SK-N-SH treated with all-trans-retinoic acid at 6 μM for 48 hours (cell line): ENCODE measurements around the gene LRP5.

ENCODE experiments used
- ATAC-seq: fragments of 200-7000 bp; cut with Tn5 transposase; 3 replicates; pipeline ENCODE4 v1.9.1; 2020; ENCODE audit warnings: mild to moderate bottlenecking, moderate library complexity
- ARNTL ChIP-seq: fragments of 450-650 bp; formaldehyde crosslinking; IDR thresholded peaks from 2 replicates; pipeline ENCODE4 v1.5.0; 2020; ENCODE audit warnings: low read depth, mild to moderate bottlenecking, moderate library complexity, borderline replicate concordance
- CSRNP3 ChIP-seq: fragments of 250-450 bp; sonication (Bioruptor Pico); IDR thresholded peaks from 2 replicates; pipeline ENCODE4 v1.5.1; 2021; ENCODE audit warnings: mild to moderate bottlenecking, moderate library complexity
- GLIS3 ChIP-seq: fragments of 250-450 bp; sonication (Bioruptor Pico); IDR thresholded peaks from 2 replicates; pipeline ENCODE4 v1.5.0; 2020; ENCODE audit warnings: mild to moderate bottlenecking, moderate library complexity
- ISL1 ChIP-seq: fragments of 250-450 bp; sonication (Bioruptor Pico); IDR thresholded peaks from 2 replicates; pipeline ENCODE4 v2.1.2; 2022; ENCODE audit warnings: mild to moderate bottlenecking, moderate library complexity
- OSR1 ChIP-seq: fragments of 250-450 bp; sonication (Bioruptor Pico); IDR thresholded peaks from 2 replicates; pipeline ENCODE4 v1.8.0; 2022; ENCODE audit warnings: moderate library complexity, mild to moderate bottlenecking, inconsistent platforms
- PPARA ChIP-seq: fragments of 250-450 bp; sonication (Bioruptor Pico); IDR thresholded peaks from 2 replicates; pipeline ENCODE4 v1.5.0; 2020; ENCODE audit warnings: mild to moderate bottlenecking, borderline replicate concordance
- RARB ChIP-seq: fragments of 250-450 bp; sonication (Bioruptor Pico); IDR thresholded peaks from 2 replicates; pipeline ENCODE4 v1.8.0; 2021; ENCODE audit warnings: mild to moderate bottlenecking, moderate library complexity
- SNAI2 ChIP-seq: fragments of 250-450 bp; sonication (Bioruptor Pico); IDR thresholded peaks from 2 replicates; pipeline ENCODE4 v1.5.0; 2020; ENCODE audit warnings: mild to moderate bottlenecking, moderate library complexity
- TCF4 ChIP-seq: fragments of 250-450 bp; sonication (Bioruptor Pico); IDR thresholded peaks from 2 replicates; pipeline ENCODE4 v1.8.0; 2021; ENCODE audit warnings: mild to moderate bottlenecking, moderate library complexity, borderline replicate concordance
- TSHZ2 ChIP-seq: fragments of 250-450 bp; sonication (Bioruptor Pico); IDR thresholded peaks from 2 replicates; pipeline ENCODE4 v1.5.0; 2020; ENCODE audit warnings: mild to moderate bottlenecking, moderate library complexity
- ZC3H10 ChIP-seq: fragments of 250-450 bp; sonication (Bioruptor Pico); IDR thresholded peaks from 2 replicates; pipeline ENCODE4 v1.5.1; 2021; ENCODE audit warnings: mild to moderate bottlenecking, moderate library complexity
- ZFP3 ChIP-seq: fragments of 250-450 bp; sonication (Bioruptor Pico); IDR thresholded peaks from 2 replicates; pipeline ENCODE4 v1.5.0; 2020; ENCODE audit warnings: mild to moderate bottlenecking, moderate library complexity
- ZNF565 ChIP-seq: fragments of 450-650 bp; formaldehyde crosslinking; conservative IDR thresholded peaks from 2 replicates; pipeline ENCODE4 v1.5.0; 2020; ENCODE audit warnings: low read depth, mild to moderate bottlenecking, moderate library complexity
- ZNF70 ChIP-seq: fragments of 450-650 bp; formaldehyde crosslinking; IDR thresholded peaks from 2 replicates; pipeline ENCODE4 v1.5.0; 2020; ENCODE audit warnings: mild to moderate bottlenecking, moderate library complexity
- TF ChIP-seq, protein P1 (sequence below): fragments of 250-450 bp; sonication (Bioruptor Pico); IDR thresholded peaks from 2 replicates; pipeline ENCODE4 v1.8.0; 2020; ENCODE audit warnings: mild to moderate bottlenecking, moderate library complexity, borderline replicate concordance
- TF ChIP-seq, protein P2 (sequence below): fragments of 250-450 bp; sonication (Bioruptor Pico); IDR thresholded peaks from 2 replicates; pipeline ENCODE4 v1.5.1; 2020; ENCODE audit warnings: low read depth, mild to moderate bottlenecking, moderate library complexity

LRP5 gene

GRCh38 chr11:68306636-68307035 lies 5.8 kb upstream of the LRP5 start:
- no peak for TF ChIP-seq RARB (CRISPR knock-in tag)
- TF ChIP-seq, protein P1, sequence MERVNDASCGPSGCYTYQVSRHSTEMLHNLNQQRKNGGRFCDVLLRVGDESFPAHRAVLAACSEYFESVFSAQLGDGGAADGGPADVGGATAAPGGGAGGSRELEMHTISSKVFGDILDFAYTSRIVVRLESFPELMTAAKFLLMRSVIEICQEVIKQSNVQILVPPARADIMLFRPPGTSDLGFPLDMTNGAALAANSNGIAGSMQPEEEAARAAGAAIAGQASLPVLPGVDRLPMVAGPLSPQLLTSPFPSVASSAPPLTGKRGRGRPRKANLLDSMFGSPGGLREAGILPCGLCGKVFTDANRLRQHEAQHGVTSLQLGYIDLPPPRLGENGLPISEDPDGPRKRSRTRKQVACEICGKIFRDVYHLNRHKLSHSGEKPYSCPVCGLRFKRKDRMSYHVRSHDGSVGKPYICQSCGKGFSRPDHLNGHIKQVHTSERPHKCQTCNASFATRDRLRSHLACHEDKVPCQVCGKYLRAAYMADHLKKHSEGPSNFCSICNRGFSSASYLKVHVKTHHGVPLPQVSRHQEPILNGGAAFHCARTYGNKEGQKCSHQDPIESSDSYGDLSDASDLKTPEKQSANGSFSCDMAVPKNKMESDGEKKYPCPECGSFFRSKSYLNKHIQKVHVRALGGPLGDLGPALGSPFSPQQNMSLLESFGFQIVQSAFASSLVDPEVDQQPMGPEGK (CRISPR knock-in tag) = no peak
- TF ChIP-seq TCF4 = no peak
- no peak for TF ChIP-seq SNAI2 (CRISPR knock-in tag)
- TF ChIP-seq PPARA = no peak
- no peak for TF ChIP-seq CSRNP3
- no peak for TF ChIP-seq TSHZ2 (CRISPR knock-in tag)
- TF ChIP-seq, protein P2, sequence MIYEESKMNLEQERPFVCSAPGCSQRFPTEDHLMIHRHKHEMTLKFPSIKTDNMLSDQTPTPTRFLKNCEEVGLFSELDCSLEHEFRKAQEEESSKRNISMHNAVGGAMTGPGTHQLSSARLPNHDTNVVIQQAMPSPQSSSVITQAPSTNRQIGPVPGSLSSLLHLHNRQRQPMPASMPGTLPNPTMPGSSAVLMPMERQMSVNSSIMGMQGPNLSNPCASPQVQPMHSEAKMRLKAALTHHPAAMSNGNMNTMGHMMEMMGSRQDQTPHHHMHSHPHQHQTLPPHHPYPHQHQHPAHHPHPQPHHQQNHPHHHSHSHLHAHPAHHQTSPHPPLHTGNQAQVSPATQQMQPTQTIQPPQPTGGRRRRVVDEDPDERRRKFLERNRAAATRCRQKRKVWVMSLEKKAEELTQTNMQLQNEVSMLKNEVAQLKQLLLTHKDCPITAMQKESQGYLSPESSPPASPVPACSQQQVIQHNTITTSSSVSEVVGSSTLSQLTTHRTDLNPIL (CRISPR knock-in tag) = no peak
- TF ChIP-seq ZNF70 (CRISPR knock-in tag) = no peak
- TF ChIP-seq, all 23 proteins: peak for 0
- no peak for ATAC-seq

GRCh38 chr11:68308068-68308467 lies 4.3 kb upstream of the LRP5 start:
- TF ChIP-seq OSR1 (no peak), ISL1 (no peak), TCF4 (no peak), ZNF70 (CRISPR knock-in tag) (no peak), TSHZ2 (CRISPR knock-in tag) (no peak), SNAI2 (CRISPR knock-in tag) (no peak), RARB (CRISPR knock-in tag) (no peak), PPARA (no peak)
- ATAC-seq = no peak

DNA sequence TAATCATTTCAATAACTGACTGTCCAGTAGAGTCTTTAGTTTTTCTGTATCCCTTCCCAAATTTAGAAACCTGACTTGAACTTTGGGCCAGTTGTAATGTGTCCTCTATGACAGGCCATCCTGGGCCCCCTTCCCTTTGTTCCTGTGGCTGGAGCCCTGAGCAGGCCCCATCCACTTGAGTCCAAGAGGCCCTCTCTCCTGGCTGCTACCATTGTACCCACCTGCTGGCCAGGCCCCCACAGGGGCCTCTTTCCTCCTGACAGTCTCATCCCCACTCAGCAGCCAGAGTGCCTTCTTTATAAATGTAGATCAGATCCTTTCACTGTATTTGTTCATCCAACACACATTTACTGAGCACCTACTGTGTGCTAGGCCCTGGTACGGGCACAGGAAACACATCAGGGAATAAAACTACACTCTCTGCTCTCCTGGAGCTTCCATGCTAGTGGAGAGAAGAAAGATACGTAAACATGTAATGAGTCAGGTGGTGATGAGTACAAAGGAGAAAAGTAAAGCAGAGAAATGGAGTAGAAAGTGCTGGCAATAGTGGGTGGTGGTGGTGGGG lies 2.7 kb upstream of the LRP5 start:
- no peak for ATAC-seq

More for the DNA sequence above, 2.7 kb upstream of the LRP5 start:
- TF ChIP-seq SNAI2 (CRISPR knock-in tag) = no peak
- TF ChIP-seq ZNF70 (CRISPR knock-in tag) = no peak
- TF ChIP-seq PPARA = no peak
- TF ChIP-seq ZC3H10 = no peak
- no peak for TF ChIP-seq ARNTL (CRISPR knock-in tag)
- TF ChIP-seq RARB (CRISPR knock-in tag) = no peak
- TF ChIP-seq, protein P1 (CRISPR knock-in tag) = no peak
- no peak for TF ChIP-seq TSHZ2 (CRISPR knock-in tag)
- TF ChIP-seq ZFP3 (CRISPR knock-in tag) = no peak
- no peak for TF ChIP-seq ZNF565 (CRISPR knock-in tag)
- TF ChIP-seq GLIS3 (CRISPR knock-in tag) = no peak
